GM21576 (cell line): Measurements from ENCODE around the gene MYH11.
"Not testable (repeated sequence)": the region's sequence is repeated elsewhere in the genome, so short reads cannot be mapped to it uniquely, and the experiment has no call there.

Experiments
- ATAC-seq: cut with Tn5 transposase; IDR thresholded peaks from one replicate; pipeline ENCODE4 v1.9.1; 2021; ENCODE audit warnings: mild to moderate bottlenecking, moderate library complexity; ENCODE audit not compliant: unreplicated experiment

MYH11 gene

DNA sequence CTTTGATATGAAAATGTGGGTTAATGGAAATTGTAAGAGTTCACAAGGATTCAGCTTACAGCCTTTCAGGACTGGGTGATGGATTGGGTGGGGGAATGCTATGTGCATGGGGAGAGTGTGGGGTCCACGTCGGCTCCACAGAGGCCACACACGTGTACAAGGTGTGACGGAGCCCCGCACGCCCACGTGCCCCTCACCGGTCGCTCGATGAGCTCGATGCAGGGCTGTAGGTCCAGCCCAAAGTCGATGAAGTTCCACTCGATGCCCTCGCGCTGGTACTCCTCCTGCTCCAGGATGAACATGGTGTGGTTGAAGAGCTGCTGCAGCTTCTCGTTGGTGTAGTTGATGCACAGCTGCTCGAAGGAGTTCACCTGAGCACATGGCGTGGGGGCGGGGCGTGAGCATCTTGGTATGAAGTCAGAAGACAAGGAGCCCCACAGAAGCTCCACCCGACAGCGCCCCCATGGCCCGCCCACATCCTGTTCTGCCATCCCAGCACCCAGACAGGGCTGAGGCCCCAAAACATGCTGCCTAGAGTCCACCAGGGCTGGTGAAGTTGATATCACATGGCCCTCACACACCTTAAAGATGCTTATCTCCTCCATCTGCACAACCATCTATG lies 99.1 kb downstream of the MYH11 start:
- ATAC-seq: no peak

DNA sequence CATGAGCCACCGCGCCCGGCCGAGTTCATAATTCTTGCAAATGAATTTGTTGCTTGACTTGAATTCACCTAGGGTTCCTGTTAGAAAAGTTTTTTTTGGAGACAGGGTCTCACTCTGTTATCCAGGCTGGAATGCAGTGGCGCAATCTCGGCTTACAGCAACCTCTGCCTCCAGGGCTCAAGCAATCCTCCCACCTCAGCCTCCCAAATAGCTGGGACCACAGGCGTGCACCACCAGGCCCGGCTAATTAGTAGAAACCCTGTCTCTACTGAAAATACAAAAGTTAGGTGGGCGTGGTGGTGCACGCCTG lies 99.8 kb downstream of the MYH11 start:
- no peak for ATAC-seq

DNA sequence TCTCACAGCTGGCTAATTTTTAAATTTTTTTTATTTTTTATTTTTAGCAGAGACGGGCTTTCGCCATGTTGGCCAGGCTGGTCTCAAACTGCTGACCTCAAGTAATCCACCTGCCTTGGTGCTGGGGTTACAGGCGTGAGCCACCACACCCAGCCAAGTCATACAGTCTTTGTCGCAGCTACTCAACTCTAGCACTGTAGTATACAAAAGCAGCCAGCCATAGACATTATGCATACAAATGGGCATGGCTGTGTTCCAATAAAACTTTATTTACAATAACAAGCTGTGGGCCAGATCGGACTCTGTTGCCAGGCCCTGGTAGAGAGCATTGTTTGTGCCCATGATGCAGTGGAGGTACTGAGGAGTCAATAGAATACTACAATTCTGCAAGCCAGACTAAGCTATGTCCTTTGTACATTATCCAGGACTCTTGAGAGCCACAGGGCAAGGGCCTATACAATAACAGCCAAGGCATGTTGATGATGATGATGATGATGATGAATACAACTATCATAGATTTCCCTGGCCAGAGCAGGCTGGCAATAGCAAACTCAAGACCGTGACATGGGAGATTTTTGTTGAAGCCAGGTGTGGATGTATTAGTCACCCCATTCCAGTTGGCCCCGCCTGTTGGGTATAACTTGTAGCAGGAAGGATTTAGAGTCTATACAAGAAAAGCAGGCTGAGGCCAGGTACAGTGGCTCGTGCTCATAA lies 101.8 kb downstream of the MYH11 start:
- ATAC-seq: no peak

DNA sequence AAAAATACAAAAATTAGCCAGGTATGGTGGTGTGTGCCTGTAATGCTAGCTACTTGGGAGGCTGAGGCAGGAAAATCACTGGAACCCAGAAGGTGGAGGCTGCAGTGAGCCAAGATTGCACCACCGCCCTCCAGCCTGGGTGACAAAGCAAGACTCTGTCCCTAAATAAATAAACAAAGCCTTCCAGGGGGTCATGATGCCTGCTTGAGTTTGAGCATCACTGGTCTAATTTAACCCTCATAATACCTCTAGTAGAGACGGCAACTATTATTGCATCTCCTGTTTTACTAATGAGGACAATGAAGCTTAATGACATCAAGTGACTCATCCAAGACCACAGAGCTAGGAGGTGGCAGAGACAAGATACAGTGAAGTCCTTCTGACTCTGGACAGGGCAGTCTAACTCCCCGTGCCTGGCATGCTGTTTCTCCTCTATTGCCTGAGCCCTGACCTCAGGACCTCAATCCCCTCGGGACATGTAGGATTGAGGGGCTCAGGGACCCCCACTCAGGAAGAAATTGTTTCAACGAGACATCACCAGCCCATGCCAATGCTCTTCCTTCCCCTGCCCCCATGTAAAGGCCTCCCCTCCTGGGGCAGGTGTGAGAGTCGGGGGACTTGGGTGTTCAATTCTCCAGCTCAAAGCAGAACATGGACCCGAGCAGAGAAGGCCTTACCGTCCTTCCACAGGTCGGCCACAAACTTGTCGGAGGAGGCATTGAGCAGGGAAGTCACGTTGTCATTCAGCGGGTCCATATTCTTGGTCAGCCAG lies 103.9 kb downstream of the MYH11 start:
- ATAC-seq: no peak

DNA sequence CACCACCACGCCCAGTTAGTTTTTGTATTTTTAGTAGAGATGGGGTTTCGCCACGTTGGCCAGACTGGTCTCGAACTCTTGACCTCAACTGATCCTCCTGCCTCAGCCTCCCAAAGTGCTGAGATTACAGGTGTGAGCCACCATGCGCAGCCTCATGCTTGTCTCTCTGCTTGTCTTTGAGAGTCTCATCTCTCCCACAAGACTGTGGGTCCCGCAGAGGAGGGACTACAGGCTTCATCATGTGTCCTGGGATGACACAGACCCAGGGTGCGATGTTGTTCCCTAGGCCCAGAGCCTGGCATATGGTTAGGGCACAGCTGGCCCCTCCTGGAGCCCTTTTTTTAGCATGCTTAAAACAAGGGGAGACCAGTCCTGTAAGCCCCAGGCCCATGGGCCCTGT lies 104.9 kb downstream of the MYH11 start:
- ATAC-seq: no peak

DNA sequence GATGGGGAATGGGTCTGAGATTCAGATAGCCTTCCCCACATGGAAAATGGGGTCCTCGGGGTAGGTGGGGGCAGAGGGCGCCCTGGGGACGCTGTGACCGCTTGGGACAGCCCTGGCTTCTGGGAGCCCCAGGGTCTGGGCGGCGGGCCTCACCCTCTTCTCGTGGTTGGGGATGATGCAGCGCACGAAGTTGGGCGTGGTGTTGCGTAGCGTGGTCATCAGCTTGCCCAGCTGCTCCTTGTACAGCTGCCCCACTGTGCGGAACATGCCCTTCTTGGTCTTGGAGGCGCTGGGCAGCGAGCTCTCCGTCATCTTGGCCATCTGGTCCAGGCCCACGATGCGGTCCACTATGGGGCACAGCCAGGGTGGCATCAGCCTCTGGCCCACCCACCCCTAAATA lies 106.8 kb downstream of the MYH11 start:
- no peak for ATAC-seq

DNA sequence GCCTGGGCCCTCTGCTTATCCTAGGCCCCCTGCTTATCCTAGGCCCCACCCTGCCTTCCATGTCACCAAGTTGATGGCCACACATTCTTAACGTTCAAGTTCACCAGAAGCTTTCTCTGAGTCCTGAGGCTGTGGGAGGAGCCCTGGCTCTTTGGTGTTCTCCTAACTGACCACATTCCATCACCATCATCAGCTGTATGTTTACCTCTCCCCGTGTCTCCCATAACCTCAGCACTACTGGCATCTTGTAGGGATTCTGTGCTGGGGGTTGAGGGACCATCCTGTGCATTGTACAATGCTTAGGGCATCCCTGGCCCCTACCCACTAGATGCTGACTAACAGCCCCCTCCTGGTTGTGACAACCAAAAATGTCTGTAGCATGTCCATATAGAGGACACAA lies 107.5 kb downstream of the MYH11 start:
- no peak for ATAC-seq

DNA sequence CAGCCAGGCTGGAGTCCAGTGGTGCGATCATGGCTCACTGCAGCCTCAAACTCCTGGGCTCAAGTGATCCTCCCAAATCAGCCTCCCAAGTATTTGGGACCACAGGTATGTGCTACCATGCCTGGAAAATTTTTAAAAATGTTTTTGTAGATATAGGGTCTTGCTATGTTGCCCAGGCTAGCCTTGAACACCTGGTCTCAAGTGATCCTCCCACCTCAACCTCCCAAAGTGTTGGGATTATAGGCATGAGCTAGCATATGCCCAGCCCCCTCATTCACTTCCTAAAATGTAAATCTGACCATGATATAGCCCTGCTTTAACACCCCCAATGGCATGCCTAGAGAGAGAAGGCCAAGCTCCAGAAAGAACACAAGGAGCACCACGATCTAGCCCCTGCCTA lies 108.2 kb downstream of the MYH11 start:
- ATAC-seq: no peak

DNA sequence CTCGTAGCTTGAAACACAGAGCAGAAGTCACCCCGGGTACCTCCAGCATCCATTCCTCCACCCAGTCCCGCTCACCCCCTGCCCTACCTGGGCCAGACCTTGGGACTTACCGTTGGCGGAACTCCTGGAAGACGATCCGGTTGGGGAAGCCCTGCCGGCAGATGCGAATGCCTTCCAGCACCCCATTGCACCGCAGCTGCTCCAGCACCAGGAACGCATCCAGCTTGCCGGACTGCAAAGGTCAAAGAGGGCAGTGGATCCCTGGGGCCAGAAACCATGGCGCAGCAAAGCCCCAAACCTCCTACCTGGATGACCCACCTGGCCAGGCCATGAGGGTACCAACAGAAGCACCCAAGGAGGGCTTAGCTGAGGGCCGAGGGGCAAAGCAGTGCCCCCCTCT lies 108.9 kb downstream of the MYH11 start:
- no peak for ATAC-seq

DNA sequence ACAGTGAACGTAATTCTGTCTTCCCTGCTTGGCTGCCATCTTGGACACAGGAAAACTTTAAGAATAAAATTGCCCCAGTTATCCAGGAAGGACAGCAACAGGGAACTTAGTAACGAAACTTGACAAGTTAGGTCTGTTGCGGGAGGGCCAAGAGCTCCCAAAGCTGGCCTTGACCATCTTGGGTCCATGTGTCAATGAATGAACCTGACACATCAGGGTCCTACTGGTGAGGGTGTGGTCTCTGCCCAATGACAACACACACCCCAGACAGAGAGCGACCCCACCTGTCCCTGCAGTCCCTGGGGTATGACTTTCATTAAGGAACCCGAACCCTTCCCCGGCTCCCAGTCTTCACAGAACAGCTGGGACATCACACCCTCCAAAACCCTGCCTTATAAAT lies 110.5 kb downstream of the MYH11 start:
- ATAC-seq: no peak

DNA sequence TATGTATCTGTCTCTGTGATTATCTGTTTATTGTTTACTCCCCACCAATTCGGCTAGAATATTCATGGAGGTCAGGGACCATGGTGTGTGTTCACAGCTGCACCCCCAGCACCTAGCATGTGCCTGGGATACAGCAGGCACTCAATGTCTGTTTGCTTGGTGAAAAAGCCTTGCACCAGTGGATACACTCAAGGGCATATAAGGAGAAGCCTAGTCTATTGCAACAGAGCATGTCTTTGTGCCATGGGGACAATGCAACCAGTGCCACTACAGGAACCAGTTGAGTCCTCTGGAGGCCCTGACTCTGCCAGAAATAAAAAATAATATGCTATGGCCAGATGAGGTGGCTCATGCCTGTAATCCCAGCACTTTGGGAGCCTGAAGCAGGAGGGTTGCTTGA lies 113.2 kb downstream of the MYH11 start:
- ATAC-seq: no peak

DNA sequence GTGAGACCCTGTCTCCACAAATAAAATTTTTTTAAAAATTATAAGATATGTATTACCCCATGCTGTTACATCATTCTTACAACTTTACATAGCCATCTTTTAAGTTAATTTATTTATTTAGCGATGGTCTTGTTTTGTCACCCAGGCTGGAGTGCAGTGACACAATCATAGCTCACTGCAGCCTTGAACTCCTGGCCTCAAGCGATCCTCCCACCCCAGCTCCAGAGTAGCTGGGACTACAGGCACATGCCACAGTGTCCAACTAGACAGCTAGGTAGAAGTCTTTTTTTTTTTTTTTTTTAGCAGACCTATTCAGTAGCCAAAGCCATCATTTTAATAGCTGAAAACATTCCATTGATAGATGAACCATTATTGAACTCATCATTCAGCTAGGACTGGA lies 114.1 kb downstream of the MYH11 start:
- no peak for ATAC-seq

DNA sequence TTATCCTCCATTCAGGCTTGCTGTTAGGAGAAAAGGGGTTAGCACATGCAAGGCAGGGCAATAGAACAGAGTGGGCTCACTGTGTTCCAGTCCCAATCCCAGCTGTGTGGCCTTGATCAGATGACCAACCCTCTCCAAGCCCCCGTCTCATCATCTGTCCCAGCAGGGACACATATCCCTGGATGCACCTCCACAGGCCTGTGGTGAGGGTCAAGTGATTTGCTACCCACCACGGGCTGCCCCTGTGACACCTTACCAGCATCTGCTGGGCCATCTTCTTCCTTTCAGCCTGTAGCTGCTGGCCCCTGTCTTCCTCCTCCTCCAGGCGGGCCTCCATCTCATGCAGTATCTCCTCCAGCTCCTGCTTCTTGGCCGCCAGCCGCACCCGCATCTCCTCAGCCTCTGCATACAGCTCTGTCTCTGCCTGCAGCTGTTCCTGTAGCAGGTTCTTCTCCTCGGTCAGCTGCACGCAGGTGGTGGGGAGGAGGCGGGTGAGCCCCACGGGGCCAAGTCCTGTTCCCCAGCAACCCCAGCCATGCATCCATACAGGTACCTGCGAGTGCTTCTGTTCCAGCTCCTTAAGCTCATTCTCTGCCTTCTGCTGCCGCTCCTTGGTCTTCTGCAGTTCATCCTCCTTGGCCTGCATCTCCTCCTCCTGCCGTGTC lies 115.5 kb downstream of the MYH11 start:
- ATAC-seq: no peak

DNA sequence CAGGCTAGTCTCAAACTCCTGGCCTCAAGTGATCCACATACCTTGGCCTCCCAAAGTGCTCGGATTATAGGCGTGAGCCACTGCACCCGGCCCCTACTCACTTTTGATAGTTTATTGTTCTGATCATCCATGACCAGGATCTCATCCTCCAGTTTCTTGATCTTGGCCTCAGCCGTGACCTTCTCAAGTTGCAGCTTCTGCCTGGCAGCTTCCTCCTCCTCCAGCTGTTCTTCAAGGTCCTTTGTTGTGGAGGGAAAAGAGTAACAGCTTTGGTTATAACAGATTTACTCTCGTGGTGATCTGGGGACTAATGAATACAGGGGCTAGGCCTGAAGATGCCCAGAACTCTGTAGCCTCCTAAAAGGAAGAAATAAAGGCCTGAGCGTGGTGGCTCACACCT lies 116.9 kb downstream of the MYH11 start:
- ATAC-seq: no peak

DNA sequence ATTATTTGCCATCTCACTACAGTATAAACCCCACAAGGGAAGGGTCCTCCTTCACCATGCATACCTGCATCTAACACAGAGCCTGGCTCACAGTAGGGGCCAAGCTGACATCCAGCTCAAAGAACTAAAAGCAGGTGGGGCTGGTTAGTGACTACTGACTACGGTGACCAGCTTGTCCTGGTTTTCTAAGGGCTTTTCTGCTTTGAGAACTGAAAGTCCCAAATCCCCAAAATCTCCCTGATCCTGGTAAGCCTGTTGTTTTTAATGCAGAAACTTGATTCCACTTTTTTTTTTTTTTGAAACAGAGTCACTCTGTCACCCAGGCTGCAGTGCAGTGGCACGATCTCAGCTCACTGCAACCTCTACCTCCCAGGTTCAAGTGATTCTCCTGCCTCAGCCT lies 117.4 kb downstream of the MYH11 start:
- ATAC-seq: no peak

DNA sequence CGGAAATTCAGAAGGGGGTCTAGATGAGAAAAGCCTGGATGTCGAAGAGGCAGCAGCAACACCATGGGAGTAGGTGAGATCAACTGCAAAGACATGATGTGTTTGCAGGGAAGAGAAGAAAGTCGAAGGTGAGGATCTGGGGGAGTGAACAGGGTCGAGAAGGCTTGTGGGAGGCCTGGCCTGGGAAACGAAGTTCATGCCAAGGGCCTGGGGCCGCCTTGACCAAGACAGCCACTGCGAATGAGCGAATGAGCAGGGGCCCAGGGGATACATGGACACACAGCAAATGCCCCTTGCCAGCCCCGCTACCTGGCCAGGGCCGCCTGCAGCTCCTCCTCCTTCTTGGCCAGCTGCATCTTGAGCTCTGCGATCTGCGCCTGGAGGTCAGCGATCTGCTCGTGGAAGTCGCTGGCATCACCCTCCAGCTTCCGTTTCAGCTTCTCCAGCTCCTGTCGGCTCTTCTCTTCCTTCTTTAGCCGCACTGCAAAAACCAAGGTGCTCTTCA lies 119.6 kb downstream of the MYH11 start:
- no peak for ATAC-seq

DNA sequence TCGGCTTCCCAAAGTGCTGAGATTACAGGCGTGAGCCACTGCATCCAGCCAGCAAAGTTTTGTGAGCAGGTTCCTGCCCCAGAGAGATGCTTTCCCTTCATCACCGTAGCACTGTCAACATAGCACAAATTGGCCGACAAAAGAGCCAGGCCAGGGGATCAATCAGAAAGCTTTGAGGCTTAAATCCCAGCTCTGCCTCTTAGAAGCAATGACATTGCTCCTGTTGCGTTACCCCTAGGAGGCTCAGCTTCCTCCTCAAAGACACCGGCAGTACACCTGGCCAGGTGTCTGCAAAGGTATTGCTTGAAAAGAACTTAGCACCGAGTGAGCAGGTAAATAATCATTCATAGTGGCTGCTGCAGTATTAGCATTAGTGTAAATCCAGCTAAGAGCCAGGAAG lies 120.3 kb downstream of the MYH11 start:
- no peak for ATAC-seq

DNA sequence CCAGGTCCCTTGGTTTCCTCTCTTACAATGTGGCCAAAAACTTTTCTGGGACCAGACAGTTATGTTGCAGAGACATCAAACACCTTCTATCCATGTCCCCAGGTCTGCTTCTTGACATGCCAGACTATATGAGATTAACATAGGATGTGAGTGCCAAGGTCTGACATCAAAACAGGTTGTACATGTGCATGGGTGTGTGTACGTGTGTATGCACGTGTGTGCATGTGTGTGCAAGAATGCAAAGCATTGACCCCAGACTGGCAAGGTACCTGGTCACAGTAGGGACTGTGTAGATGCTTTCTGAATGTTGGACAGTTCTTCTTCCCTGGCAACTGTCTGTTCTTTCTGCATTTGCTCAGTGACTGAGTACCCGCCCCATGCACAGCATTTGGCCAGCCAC lies 121.2 kb downstream of the MYH11 start:
- ATAC-seq: no peak

DNA sequence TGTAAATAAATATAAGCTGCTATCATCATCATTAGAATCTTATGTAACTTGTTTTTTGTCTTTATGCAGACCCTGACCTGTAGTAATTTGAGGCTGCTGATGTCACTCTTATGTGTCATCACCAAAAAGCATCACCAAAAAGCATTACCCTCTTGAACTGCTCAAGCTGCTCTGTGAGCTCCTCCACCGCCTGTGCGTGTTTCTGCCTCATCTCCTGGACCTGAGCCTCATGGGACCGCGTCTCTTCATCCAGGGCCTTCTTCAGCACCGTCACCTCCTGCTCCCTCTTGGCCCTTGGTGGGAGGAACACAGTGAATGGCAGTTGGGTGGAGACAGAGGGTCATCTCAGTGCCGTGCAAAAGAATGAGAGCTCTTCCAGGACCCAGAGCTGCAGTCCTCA lies 124.4 kb downstream of the MYH11 start:
- no peak for ATAC-seq

DNA sequence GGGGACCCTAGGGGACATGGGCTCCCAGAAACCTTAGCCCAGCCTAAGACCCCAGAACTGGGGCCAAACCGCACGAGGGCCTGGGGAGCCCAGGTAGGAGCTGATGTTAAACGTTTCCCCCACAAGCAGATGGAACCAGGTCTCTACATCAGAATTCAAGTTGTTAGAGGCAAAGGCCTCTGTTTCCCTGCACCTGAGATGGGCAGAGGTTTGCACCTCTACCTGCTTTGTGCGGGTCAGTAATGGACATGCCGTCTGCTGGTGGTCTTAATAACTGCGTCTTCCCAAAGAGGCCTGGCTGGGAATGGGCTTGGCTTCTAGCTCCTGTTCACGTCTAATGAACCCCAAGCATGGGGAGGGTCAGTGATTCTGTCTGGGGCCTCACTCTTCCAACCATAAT lies 127.7 kb downstream of the MYH11 start:
- no peak for ATAC-seq

DNA sequence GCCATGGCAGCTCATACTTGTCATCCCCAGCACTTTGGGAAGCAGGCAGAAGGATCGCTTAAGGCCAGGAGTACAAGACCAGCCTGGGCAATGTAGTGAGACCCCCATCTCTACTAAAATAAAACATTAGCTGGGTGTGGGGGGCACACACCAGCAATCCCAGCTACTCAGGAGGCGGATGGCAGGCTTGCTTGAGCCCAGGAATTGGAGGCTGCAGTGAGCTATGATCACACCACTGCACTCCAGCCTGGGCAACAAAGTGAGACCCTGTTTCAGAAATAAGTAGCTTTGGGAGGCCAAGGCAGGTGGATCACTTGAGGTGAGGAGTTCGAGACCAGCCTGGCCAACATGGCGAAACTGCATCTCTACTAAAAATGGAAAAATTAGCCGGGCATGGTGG lies 129.1 kb downstream of the MYH11 start:
- not testable (repeated sequence) for ATAC-seq

DNA sequence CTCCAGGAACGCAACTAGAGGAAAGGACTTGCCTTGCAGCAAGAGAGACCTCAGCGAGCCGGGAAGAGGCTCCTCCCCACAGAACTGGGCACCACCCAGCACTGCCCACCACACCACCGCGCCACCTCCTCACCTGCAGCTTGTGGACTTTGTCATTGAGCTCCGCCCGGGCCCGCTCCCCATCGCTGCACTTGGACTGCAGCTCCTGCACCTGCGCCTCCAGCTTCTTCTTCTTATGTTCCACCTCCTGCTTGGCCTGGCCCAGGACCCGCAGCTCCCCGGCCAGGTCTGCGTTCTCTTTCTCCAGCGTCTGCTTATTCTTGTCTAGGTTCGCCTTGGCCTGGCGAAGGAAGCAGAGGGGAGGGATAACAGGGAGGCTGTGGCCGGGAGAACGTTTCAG lies 130.1 kb downstream of the MYH11 start:
- no peak for ATAC-seq
